Right lobe of liver (tissue), 6 donors: ENCODE results near the gene ADARB2. TPM values are rescaled to one million over a fixed set of nuclear protein-coding genes. Genes with fewer than 3 reads are reported as not detected.

Experiments used
- ATAC-seq, 4 donors: fragments of 200-7000 bp; cut with Tn5 transposase; one replicate each; pipeline ENCODE4 v1.9.1; 2020; ENCODE audit warnings: mild to moderate bottlenecking in 4 of 4, moderate library complexity in 4 of 4
- DNase-seq, 3 donors: peaks; one replicate each; pipeline ENCODE4 v3.0.0-alpha.2; 2020
- H3K27ac ChIP-seq, 3 donors: fragments of 200-600 bp; one replicate each; pipeline ENCODE4 v1.8.0; 2022
- H3K27me3 ChIP-seq, 2 donors: fragments of 200-600 bp; one replicate each; pipeline ENCODE4 v1.8.0; 2022
- H3K36me3 ChIP-seq, 4 donors: fragments of 200-600 bp; sonication (generic) in 1 of 4; one replicate each; pipeline versions ENCODE4 v1.5.1 to v1.8.0; 2017 to 2022; ENCODE audit warnings: control low read depth in 1 of 4
- H3K4me1 ChIP-seq, 4 donors: fragments of 200-600 bp; sonication (generic) in 1 of 4; one replicate each; pipeline versions ENCODE4 v1.5.1 to v1.8.0; 2017 to 2022; ENCODE audit warnings: control low read depth in 1 of 4
- H3K4me3 ChIP-seq, 3 donors: fragments of 200-600 bp; one replicate each; pipeline ENCODE4 v1.8.0; 2022
- H3K9me3 ChIP-seq, 4 donors: fragments of 200-600 bp; sonication (generic) in 1 of 4; one replicate each; pipeline versions ENCODE4 v1.5.1 to v1.8.0; 2017 to 2022; ENCODE audit warnings: control low read depth in 1 of 4
- CTCF ChIP-seq, 4 donors: fragments of 200-600 bp in 3 of 4; fragments of 450-650 bp in 1 of 4; IDR thresholded peaks; one replicate each; pipeline versions ENCODE4 v1.5.1 to v1.8.0; 2016 to 2022; ENCODE audit warnings: antibody characterized with exemption in 4 of 4, mild to moderate bottlenecking in 2 of 4
- POLR2A ChIP-seq: fragments of 450-650 bp; IDR thresholded peaks from one replicate; pipeline ENCODE4 v1.6.1; 2017; ENCODE audit warnings: antibody characterized with exemption, mild to moderate bottlenecking
- WGBS: methylation state at CpG from one replicate; pipeline ENCODE4 v1.1.6; 2018; ENCODE audit warnings: low coverage, low lambda C conversion rate; ENCODE audit not compliant: insufficient coverage; ENCODE audit errors: missing lambda C conversion rate; 5-methylcytosine and 5-hydroxymethylcytosine counted together
- intact Hi-C, 2 donors: fragments of 100-400 bp; cut with DNase I; formaldehyde crosslinking; loops; one replicate each; pipeline versions ENCODE4 v1.11.2 to v1.14.1; 2022
- total RNA-seq, 6 experiments: library from RNA; depleted of rRNA in 2 of 6; stranded (reverse); fragments of >200 nt in 2 of 6; fragmentation: NEBNext Ultra II Directional in 3 of 6; extraction: Animal tissue kit (Norgen Biotek cat#: 25700) in 3 of 6; gene quantifications; one replicate each; pipeline versions ENCODE4 v1.1.0 to v1.2.4, GENCODE V29; 2016 to 2023
- donor health status: DM: no; HTN: yes; CAD: no.
- donor health status: DM: no; HTN: no; CAD: no.
- donor health status: DM: no; HTN: no; CAD: no.
- donor health status: DM: no; HTN: yes; CAD: no.
- donor health status: DM: no; HTN: yes; CAD: no.

Gene ADARB2
- total RNA-seq, 6 experiments from 2014 or later: 0.07 to 0.68 (median 0.42) TPM

GRCh38 chr10:1214882-1215540, 522.3 kb downstream of the ADARB2 start:
- TF ChIP-seq CTCF (IDR thresholded peaks at IDR 0.05) (no peak), POLR2A (no peak)
- intact Hi-C loops: no loop called here
- 0% methylated on average over 1 of the region's 16 CpGs for WGBS
- no peaks in the 10 kb centered on the region for H3K4me1 ChIP-seq
- no peaks in the 10 kb centered on the region for H3K27me3 ChIP-seq
- no peak overlapping the region for H3K27ac ChIP-seq
- H3K4me3 ChIP-seq: no peak overlapping the region
- no peak for DNase-seq
- H3K36me3 ChIP-seq: no peaks in the 10 kb centered on the region
- ATAC-seq: no peak
- no peaks in the 10 kb centered on the region for H3K9me3 ChIP-seq

- H3K9me3 ChIP-seq: no peaks in the 10 kb centered on the region
- intact Hi-C loops: no loop called here
- H3K4me1 ChIP-seq: no peaks in the 10 kb centered on the region
- TF ChIP-seq POLR2A: no peak
- no peak for TF ChIP-seq CTCF (IDR thresholded peaks at IDR 0.05)
- no peak overlapping the region for H3K4me3 ChIP-seq
- H3K27me3 ChIP-seq: no peaks in the 10 kb centered on the region
- WGBS: 67% methylated on average over 9 of the region's 28 CpGs
- ATAC-seq: no peak
- no peaks in the 10 kb centered on the region for H3K36me3 ChIP-seq
- no peak for DNase-seq
- no peak overlapping the region for H3K27ac ChIP-seq
Observed at GRCh38 chr10:1214071-1214675, 523.2 kb downstream of the ADARB2 start.

GRCh38 chr10:1213252-1214070, 523.9 kb downstream of the ADARB2 start:
- no peaks in the 10 kb centered on the region for H3K4me1 ChIP-seq
- no peaks in the 10 kb centered on the region for H3K9me3 ChIP-seq
- WGBS: 41% methylated on average over 5 of the region's 21 CpGs
- H3K36me3 ChIP-seq: no peaks in the 10 kb centered on the region
- intact Hi-C loops: no loop called here
- ATAC-seq (no peak), DNase-seq (no peak)
- TF ChIP-seq CTCF (IDR thresholded peaks at IDR 0.05): no peak
- TF ChIP-seq POLR2A: no peak
- no peak overlapping the region for H3K4me3 ChIP-seq
- no peak overlapping the region for H3K27ac ChIP-seq
- no peaks in the 10 kb centered on the region for H3K27me3 ChIP-seq

GRCh38 chr10:1212571-1213141, 524.7 kb downstream of the ADARB2 start:
- no peak for ATAC-seq
- no peaks in the 10 kb centered on the region for H3K4me1 ChIP-seq
- no peaks in the 10 kb centered on the region for H3K36me3 ChIP-seq
- no peaks in the 10 kb centered on the region for H3K9me3 ChIP-seq
- no peak overlapping the region for H3K4me3 ChIP-seq
- TF ChIP-seq POLR2A (no peak), CTCF (IDR thresholded peaks at IDR 0.05) (no peak)
- WGBS: 63% methylated on average over 7 of the region's 9 CpGs
- intact Hi-C loops: no loop called here
- DNase-seq: no peak
- no peak overlapping the region for H3K27ac ChIP-seq
- H3K27me3 ChIP-seq: no peaks in the 10 kb centered on the region
